ENCODE data around the gene CYLD. TPM values are rescaled to one million over a fixed set of nuclear protein-coding genes. Genes with fewer than 3 reads are reported as not detected.

Gene CYLD
- total RNA-seq, 4 donors from 2014 or later, result 31.1 to 77.6 (median 50.2) TPM

DNA sequence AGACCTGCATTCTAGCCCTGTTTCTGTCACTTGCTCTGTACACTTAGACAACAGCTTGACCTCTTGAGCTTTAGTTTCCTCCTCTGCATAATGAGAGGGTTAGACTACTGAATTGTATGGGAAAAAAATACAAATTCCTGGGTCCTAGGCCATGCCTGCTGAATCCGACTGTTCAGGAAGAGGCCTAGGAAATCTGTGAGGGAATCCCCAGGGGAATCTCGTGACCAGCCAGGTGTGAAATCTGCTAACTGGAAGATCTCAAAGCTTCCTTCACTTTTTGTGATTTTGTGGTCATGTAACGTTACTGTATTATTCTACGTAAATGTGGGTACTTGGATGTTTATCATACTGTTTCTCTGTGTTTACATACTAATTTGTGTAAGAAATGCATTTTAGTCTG, 58.2 kb downstream of the CYLD start:
- Histone ChIP-seq H3K36me3 (peaks cover 43% of the 10 kb centered on the region), H3K4me3 (no peak overlapping the region), H3K27ac (no peak overlapping the region), H3K4me1 (no peaks in the 10 kb centered on the region), H3K27me3 (no peaks in the 10 kb centered on the region), H3K9me3 (no peaks in the 10 kb centered on the region)
- WGBS, result 84% methylated on average over 4 of the region's 4 CpGs
- TF ChIP-seq, protein P1, sequence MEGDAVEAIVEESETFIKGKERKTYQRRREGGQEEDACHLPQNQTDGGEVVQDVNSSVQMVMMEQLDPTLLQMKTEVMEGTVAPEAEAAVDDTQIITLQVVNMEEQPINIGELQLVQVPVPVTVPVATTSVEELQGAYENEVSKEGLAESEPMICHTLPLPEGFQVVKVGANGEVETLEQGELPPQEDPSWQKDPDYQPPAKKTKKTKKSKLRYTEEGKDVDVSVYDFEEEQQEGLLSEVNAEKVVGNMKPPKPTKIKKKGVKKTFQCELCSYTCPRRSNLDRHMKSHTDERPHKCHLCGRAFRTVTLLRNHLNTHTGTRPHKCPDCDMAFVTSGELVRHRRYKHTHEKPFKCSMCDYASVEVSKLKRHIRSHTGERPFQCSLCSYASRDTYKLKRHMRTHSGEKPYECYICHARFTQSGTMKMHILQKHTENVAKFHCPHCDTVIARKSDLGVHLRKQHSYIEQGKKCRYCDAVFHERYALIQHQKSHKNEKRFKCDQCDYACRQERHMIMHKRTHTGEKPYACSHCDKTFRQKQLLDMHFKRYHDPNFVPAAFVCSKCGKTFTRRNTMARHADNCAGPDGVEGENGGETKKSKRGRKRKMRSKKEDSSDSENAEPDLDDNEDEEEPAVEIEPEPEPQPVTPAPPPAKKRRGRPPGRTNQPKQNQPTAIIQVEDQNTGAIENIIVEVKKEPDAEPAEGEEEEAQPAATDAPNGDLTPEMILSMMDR (IDR thresholded peaks at IDR 0.05), result no peak
- TF ChIP-seq POLR2A (IDR thresholded peaks at IDR 0.05) (no peak), POLR2AphosphoS5 (IDR thresholded peaks at IDR 0.05) (no peak), EP300 (IDR thresholded peaks at IDR 0.05) (no peak)
- DNase-seq (ENCODE audit: low spot score in 2 of 2), result no peak

DNA sequence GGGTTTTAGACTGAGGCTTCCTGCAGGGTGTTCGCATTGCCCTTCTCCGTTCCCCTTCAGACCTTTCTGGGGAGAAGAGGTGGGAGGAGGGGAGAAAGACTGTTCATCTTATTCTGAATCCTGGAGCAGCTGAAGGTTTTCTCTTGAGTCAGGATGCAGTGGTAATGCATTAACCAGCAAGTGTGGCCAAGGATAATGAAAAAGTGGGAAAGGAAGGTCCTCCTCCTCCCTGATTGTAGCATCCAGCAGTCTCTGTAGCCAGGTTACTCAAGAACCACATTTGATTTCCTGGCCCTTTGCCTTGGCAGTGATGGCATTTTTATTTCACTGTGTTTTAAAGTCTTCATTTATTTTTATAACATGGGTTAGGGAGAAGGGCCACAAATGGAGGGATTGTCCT, 59.1 kb downstream of the CYLD start:
- Histone ChIP-seq H3K4me1 (peaks cover 3% of the 10 kb centered on the region), H3K9me3 (no peaks in the 10 kb centered on the region), H3K4me3 (no peak overlapping the region), H3K27ac (no peak overlapping the region), H3K36me3 (peaks cover 33% of the 10 kb centered on the region), H3K27me3 (no peaks in the 10 kb centered on the region)
- no peak for DNase-seq (ENCODE audit: low spot score in 2 of 2)
- WGBS, result 95% methylated on average over 2 of the region's 2 CpGs
- TF ChIP-seq, protein P1 (IDR thresholded peaks at IDR 0.05), result no peak

DNA sequence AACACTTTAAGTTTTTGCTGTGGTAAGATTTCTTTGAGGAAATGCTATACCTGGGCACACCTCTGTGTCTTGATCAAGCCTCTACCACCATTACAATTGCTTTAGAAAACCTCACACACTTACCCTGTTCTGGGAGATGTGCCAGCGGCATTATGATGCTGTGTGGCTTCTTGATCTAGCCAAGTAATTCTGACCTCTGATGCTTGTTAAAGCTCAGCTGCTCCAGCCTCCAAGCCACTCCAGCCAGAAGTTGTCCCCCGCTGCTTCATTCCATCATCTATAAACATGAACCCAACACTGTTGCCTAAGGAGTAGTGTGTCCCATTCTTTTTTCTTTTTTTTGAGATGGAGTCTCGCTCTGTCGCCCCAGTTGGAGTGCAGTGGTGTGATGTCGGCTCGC, 60.1 kb downstream of the CYLD start:
- WGBS, result 91% methylated on average over 6 of the region's 6 CpGs
- H3K27me3 ChIP-seq, result no peaks in the 10 kb centered on the region
- no peak overlapping the region for H3K27ac ChIP-seq
- H3K9me3 ChIP-seq, result no peaks in the 10 kb centered on the region
- no peak overlapping the region for H3K4me3 ChIP-seq
- no peak for TF ChIP-seq EP300 (IDR thresholded peaks at IDR 0.05)
- no peak for TF ChIP-seq POLR2A (IDR thresholded peaks at IDR 0.05)
- TF ChIP-seq, protein P1 (IDR thresholded peaks at IDR 0.05), result no peak
- no peak for TF ChIP-seq POLR2AphosphoS5 (IDR thresholded peaks at IDR 0.05)
- peaks cover 4% of the 10 kb centered on the region for H3K4me1 ChIP-seq
- peaks cover 25% of the 10 kb centered on the region for H3K36me3 ChIP-seq
- no peak for DNase-seq (ENCODE audit: low spot score in 2 of 2)

DNA sequence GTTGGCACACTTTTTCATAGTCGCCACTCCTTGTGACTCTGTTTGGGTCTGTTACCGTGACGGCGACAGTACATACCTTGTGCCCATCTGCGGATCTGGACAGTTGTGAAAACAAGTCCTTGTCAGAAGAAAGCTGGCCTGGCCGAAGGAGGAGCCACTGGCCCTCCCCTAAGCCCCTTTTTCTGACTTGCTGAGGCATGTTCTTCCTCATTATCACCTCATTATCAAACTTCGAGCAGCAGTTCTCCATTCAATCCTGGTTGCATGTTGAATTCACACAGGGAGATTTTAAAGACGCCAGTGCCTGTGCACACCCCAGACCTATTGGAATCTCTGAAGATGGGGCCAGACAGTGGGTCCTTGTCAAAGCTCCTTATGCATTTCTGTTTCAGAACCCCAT, 61.1 kb downstream of the CYLD start:
- H3K27ac ChIP-seq, result no peak overlapping the region
- H3K4me3 ChIP-seq, result no peak overlapping the region
- WGBS, result 72% methylated on average over 8 of the region's 8 CpGs
- peaks cover 19% of the 10 kb centered on the region for H3K36me3 ChIP-seq
- H3K4me1 ChIP-seq, result peaks cover 4% of the 10 kb centered on the region
- TF ChIP-seq EP300 (IDR thresholded peaks at IDR 0.05) (no peak), POLR2AphosphoS5 (IDR thresholded peaks at IDR 0.05) (no peak), POLR2A (IDR thresholded peaks at IDR 0.05) (no peak)
- TF ChIP-seq, protein P1 (IDR thresholded peaks at IDR 0.05), result no peak
- H3K9me3 ChIP-seq, result no peaks in the 10 kb centered on the region
- DNase-seq (ENCODE audit: low spot score in 2 of 2), result no peak
- H3K27me3 ChIP-seq, result no peaks in the 10 kb centered on the region

DNA sequence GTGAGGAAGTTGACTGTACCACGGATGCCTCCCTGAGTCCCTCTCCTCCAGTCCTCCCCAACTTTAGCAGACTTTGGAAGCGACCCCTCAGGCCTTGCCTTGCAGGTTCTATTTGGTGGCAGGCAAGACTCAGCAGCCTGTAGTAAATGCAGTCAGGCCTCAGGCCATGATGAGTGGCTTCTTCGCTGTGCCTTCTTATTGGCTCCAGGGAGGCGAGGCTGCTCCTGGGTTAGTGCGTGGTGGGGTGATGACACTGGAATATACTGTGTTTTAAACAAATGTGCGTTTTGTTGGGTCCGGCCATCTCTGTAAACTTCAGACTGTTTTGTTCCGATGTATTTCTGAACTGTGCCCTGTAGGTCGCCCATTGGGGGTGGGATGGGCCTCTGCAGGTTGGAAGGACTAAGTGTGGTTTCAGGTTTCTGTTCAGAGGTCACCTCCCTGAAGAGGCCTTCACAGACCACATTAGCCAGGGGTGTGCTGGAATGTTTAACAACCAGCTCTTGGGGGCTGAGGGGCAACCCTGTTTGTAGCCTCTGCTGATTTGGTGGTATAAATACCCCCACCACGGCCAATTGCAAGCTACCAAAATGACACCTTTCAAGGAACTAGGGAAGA, 62.5 kb downstream of the CYLD start:
- 76% methylated on average over 9 of the region's 10 CpGs for WGBS
- H3K9me3 ChIP-seq, result no peaks in the 10 kb centered on the region
- no peak overlapping the region for H3K4me3 ChIP-seq
- H3K36me3 ChIP-seq, result peaks cover 12% of the 10 kb centered on the region
- DNase-seq (ENCODE audit: low spot score in 2 of 2), result no peak
- H3K4me1 ChIP-seq, result peaks cover 4% of the 10 kb centered on the region
- H3K27ac ChIP-seq, result no peak overlapping the region
- TF ChIP-seq POLR2AphosphoS5 (IDR thresholded peaks at IDR 0.05) (no peak), EP300 (IDR thresholded peaks at IDR 0.05) (no peak), POLR2A (IDR thresholded peaks at IDR 0.05) (no peak)
- TF ChIP-seq, protein P1 (IDR thresholded peaks at IDR 0.05), result no peak
- no peaks in the 10 kb centered on the region for H3K27me3 ChIP-seq

Data from suprapubic skin (tissue), 4 donors.